HUES48 (cell line): ENCODE measurements around the gene TSR2.

Source experiments
- H3K27ac ChIP-seq: one replicate; pipeline ENCODE4 v1.7.0; 2013; ENCODE audit warnings: low read depth, low read length, inconsistent platforms
- H3K27me3 ChIP-seq: 2 replicates; pipeline ENCODE4 v1.6.1; 2013; ENCODE audit warnings: mild to moderate bottlenecking, low read length; ENCODE audit not compliant: control insufficient read depth, insufficient read depth
- H3K36me3 ChIP-seq: 2 replicates; pipeline ENCODE4 v1.6.1; 2013; ENCODE audit warnings: low read length; ENCODE audit not compliant: control insufficient read depth, insufficient read depth
- H3K4me1 ChIP-seq: 2 replicates; pipeline ENCODE4 v1.6.1; 2013; ENCODE audit warnings: mild to moderate bottlenecking, low read length; ENCODE audit not compliant: control insufficient read depth, insufficient read depth
- H3K4me3 ChIP-seq: 2 replicates; pipeline ENCODE4 v1.5.1; 2013; ENCODE audit warnings: mild to moderate bottlenecking, low read depth, low read length
- H3K9ac ChIP-seq: 2 replicates; pipeline ENCODE4 v1.6.1; 2013; ENCODE audit warnings: mild to moderate bottlenecking, low read depth, low read length, moderate library complexity
- H3K9me3 ChIP-seq: 2 replicates; pipeline ENCODE4 v1.6.1; 2013; ENCODE audit warnings: low read length; ENCODE audit not compliant: control insufficient read depth, insufficient read depth

The TSR2 gene

GRCh38 chrX:54439960-54440871, at the start of gene TSR2:
TSR2 (plus strand) TSS chrX:54440404; CDS start chrX:54440422, 18 bp downstream.
- Histone ChIP-seq H3K27ac (peak within 1 kb of the TSS; percentile 68), H3K4me3 (peak within 1 kb of the TSS; percentile 86), H3K27me3 (no peaks in the 10 kb centered on the region), H3K4me1 (no peaks in the 10 kb centered on the region), H3K9me3 (peaks cover 14% of the 10 kb centered on the region; the same call in 1 of the 2 replicates), H3K9ac (peak within 1 kb of the TSS; percentile 84), H3K36me3 (peaks cover 18% of the 10 kb centered on the region)

DNA sequence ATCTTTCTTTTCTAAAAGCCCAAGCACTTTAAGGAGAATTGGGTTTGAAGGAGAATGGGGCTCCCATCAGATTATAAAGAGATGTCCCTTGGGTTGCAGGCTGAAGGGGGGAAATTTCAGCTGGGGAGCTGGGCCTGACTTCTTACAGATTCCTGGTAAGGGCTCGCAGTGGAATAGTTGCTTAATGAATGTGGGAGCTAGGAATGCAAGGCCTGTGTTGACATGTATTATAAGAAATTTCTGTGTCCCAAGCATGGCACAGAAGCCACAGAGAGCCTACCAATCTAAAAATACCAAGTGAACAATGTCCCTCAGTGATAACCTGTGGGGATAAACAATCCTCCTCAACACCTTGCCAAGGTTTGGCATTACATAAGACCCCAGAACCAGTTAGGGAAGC, 43.1 kb upstream of the TSR2 start:
- Histone ChIP-seq H3K27ac (no peak overlapping the region), H3K4me3 (no peak overlapping the region), H3K4me1 (no peaks in the 10 kb centered on the region), H3K27me3 (no peaks in the 10 kb centered on the region), H3K9me3 (peaks cover 13% of the 10 kb centered on the region), H3K36me3 (no peaks in the 10 kb centered on the region), H3K9ac (no peak overlapping the region)

DNA sequence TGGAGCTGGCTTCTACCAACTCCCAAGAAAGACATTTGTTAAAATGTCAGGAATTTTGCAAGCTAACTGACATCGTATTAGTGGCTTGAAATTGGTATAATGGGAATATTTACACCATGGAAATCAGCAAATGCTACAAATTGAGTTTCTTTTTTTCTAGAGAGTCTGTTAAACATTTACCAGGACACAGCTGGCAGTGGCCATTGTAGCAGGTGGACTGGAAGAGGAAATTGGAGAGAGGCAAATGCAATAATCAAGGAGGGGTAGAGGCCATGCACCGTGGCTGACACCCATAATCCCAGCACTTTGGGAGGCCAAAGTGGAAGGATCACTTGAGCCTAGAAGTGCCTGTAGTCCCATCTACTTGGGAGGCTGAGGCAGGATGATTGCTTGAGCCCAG, 32.9 kb upstream of the TSR2 start:
- Histone ChIP-seq H3K27me3 (no peaks in the 10 kb centered on the region), H3K27ac (no peak overlapping the region), H3K9me3 (peaks cover 26% of the 10 kb centered on the region), H3K4me3 (no peak overlapping the region), H3K9ac (no peak overlapping the region), H3K36me3 (no peaks in the 10 kb centered on the region), H3K4me1 (no peaks in the 10 kb centered on the region)

GRCh38 chrX:54411732-54412131, 28.5 kb upstream of the TSR2 start:
- H3K4me1 ChIP-seq: peaks cover 4% of the 10 kb centered on the region; the same call in 1 of the 2 replicates
- H3K36me3 ChIP-seq: no peaks in the 10 kb centered on the region
- H3K4me3 ChIP-seq: no peak overlapping the region
- H3K9ac ChIP-seq: no peak overlapping the region
- no peak overlapping the region for H3K27ac ChIP-seq
- H3K27me3 ChIP-seq: no peaks in the 10 kb centered on the region
- H3K9me3 ChIP-seq: peaks cover 36% of the 10 kb centered on the region

DNA sequence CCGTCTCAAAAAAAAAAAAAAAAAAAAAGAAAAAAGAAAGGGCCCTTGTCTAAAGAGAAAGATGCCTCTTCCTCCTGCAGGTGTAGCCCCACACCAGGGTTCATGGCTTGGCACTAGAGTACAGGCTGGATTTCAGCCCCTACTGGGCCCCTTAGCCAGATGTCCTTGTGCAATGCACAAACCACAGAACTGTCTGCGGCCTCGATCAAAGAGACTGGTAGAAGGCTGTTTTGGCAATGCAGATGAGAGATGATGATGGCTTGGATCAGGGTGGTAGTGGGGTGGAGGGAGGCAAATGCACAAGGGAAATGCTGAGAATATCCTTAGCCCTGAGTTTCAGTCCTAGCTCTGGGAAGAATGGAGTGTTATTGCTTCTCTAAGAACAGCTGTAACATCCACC, 26.5 kb upstream of the TSR2 start:
- Histone ChIP-seq H3K27me3 (no peaks in the 10 kb centered on the region), H3K4me3 (no peak overlapping the region), H3K9me3 (peaks cover 29% of the 10 kb centered on the region), H3K4me1 (peaks cover 4% of the 10 kb centered on the region; the same call in 1 of the 2 replicates), H3K36me3 (no peaks in the 10 kb centered on the region), H3K9ac (no peak overlapping the region), H3K27ac (no peak overlapping the region)

DNA sequence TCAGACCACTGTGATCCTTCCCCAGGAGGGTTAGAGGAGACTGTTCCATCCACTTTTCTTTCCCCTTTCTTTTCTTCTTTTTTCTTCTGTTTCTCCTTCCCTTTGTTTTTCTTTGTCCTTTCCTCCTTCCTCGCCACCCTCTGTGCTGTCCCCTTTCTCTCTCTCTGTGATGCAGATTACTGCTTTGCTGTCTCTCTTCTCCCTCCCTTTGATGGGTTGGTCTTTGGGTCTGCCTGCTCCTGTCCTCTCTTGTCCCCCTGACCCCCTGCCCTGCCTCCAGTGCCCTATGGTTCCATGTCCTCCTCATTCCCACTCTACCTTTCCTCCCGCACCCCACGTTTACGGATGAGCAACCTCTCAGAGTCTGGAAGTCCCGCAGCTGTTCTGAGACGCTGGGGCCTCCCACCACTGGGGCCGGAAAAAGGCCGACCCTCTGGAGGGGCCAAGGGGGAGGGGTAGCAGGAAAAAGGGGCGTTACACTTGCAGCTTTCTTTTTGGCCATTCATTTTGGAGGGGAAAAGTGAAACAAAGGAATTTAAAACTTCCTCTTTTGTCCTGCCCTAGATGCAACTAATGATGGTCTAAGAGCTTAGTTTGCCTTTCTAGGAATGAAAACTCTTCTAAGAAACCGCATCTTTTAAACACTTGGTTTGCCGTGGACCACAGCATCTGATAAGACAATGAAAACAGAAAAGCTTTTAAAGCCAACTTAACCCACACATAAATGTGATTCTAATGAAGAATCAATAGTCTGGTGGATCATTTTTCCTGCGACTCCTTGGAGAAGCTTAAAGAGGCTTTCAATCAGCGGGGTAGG, 24.5 kb upstream of the TSR2 start:
- Histone ChIP-seq H3K27ac (peak overlapping the region; percentile 75), H3K4me1 (peaks cover 4% of the 10 kb centered on the region; the same call in 1 of the 2 replicates), H3K36me3 (no peaks in the 10 kb centered on the region), H3K4me3 (peak overlapping the region; percentile 39), H3K9ac (no peak overlapping the region), H3K9me3 (peaks cover 25% of the 10 kb centered on the region), H3K27me3 (no peaks in the 10 kb centered on the region)

GRCh38 chrX:54416965-54417364, 23.2 kb upstream of the TSR2 start:
- Histone ChIP-seq H3K4me1 (peaks cover 4% of the 10 kb centered on the region; the same call in 1 of the 2 replicates), H3K4me3 (no peak overlapping the region), H3K9me3 (peaks cover 25% of the 10 kb centered on the region), H3K27me3 (no peaks in the 10 kb centered on the region), H3K9ac (no peak overlapping the region), H3K36me3 (no peaks in the 10 kb centered on the region), H3K27ac (no peak overlapping the region)

DNA sequence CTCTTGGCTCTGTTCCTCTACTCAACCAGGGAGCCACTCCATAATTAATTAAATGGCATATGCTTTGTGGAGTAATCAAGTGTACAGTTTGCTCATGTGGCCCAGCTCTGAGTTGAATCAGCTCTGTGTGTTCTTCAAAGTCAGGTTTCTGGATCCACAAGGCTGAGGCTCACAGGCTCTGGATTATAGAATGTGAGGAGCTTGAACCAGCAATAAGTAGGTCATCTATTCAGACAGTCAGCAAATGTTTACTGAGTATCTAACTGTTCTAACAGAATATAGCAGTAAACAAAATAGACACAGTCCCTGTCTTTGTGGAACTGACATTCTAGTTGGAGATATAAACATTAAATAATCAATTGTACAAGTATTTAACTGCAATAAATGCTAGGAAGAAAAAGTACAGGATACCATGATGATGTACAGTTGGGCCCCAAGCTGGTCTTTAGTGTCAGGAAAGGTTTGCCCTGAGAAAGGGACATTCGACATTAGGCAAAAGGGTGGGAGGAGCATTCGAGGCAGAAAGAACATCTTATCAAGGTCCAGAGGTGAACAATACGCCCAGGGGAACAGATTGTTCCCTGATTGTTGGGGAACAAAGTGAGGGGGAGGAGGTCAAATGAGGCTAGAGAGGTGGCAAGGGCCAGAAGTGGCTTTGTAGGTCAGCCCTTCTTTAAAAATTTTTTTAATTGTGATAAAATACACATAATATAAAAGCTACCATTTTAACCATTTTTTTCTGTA, 20.5 kb upstream of the TSR2 start:
- Histone ChIP-seq H3K4me3 (no peak overlapping the region), H3K27ac (no peak overlapping the region), H3K9me3 (peaks cover 23% of the 10 kb centered on the region), H3K27me3 (no peaks in the 10 kb centered on the region), H3K9ac (no peak overlapping the region), H3K36me3 (no peaks in the 10 kb centered on the region), H3K4me1 (peaks cover 4% of the 10 kb centered on the region; the same call in 1 of the 2 replicates)

DNA sequence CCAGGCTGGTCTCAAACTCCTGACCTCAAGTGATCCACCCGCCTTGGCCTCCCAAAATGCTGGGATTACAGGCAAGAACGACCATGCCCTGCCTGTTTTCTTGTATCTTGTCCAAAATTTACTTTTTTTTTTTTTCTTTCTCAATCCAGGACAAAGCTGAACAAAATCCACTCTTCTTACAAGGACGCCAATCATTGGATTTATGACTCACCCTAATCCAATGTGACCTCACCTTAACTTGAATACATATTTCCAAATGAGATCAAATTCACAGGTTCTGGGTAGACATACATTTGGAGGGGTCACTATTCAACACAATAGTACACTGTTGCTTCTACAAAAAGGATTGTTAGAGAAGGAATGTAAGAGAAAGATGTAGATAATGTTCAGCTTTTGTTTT, 18.0 kb upstream of the TSR2 start:
- H3K27ac ChIP-seq: no peak overlapping the region
- H3K9ac ChIP-seq: no peak overlapping the region
- no peaks in the 10 kb centered on the region for H3K27me3 ChIP-seq
- H3K36me3 ChIP-seq: no peaks in the 10 kb centered on the region
- no peaks in the 10 kb centered on the region for H3K4me1 ChIP-seq
- H3K4me3 ChIP-seq: no peak overlapping the region
- H3K9me3 ChIP-seq: peaks cover 11% of the 10 kb centered on the region

DNA sequence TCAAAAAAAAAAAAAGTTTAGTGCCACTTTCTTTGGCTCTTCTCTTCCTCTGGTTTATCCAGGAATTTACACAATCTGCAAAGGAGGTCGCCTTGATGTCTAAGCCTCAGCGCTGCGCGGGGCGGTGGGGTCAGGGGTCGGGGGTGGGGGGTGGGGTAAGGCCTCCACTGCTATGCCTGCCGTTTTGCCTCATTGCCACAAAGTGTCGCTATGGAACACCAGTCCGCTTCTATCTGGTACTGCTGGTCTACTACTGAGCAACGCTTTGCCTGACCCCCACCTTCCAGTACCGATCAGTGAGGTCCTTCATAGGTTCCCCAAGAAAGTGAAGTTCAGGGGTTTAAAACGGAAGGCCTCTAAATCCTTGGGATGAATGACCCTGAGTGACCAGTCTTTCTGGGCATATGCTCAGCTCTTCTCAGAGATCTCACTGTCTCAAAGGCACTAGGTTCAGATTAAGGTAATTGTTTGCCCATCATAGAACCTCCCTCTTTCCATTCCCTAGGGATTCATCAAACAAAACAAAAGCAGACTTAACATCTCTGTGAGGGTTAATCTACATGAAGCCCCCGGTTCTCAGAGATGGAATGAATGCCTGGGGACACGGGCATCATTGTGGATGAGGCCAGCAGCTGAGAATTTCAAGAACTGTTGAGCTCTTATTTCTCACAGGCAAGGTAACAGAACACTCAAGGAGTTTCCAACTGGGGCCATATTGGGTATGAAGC, 16.9 kb upstream of the TSR2 start:
- no peaks in the 10 kb centered on the region for H3K4me1 ChIP-seq
- peaks cover 14% of the 10 kb centered on the region; the same call in 1 of the 2 replicates for H3K9me3 ChIP-seq
- peak overlapping the region; percentile 54 for H3K27ac ChIP-seq

More for the DNA sequence above, 16.9 kb upstream of the TSR2 start:
- Histone ChIP-seq H3K9ac (no peak overlapping the region), H3K27me3 (no peaks in the 10 kb centered on the region), H3K4me3 (no peak overlapping the region), H3K36me3 (no peaks in the 10 kb centered on the region)
